A673 (cell line): Measurements from ENCODE around the gene PRCD. TPM values are rescaled to one million over a fixed set of nuclear protein-coding genes. Genes with fewer than 3 reads are reported as not detected.

Source experiments
- BruUV-seq: library from RNA; stranded (reverse); fragments of 400-500 nt; replicated peaks from 2 replicates; lab custom pipeline; 2021; lab: Mats Ljungman, UMichigan
- CTCF ChIA-PET: fragments of 300-600 bp; sonication (Branson Sonifier 250); formaldehyde crosslinking; loops from one replicate; lab custom pipeline; 2022; ENCODE audit warnings: antibody characterized with exemption; lab: Charles Lee
- POLR2A ChIA-PET: fragments of 300-600 bp; sonication (Branson Sonifier 250); formaldehyde crosslinking; loops from one replicate; lab custom pipeline; 2022; ENCODE audit warnings: antibody characterized with exemption; ENCODE audit not compliant: low non-redundant PET; lab: Charles Lee
- DNase-seq: peaks from one replicate; pipeline ENCODE4 v3.0.0-alpha.2; 2015; ENCODE audit warnings: low spot score
- H3K27ac ChIP-seq: fragments of 200-600 bp; sonication (generic); 2 replicates; pipeline ENCODE4 v1.5.1; 2016; ENCODE audit warnings: mixed run types, low read depth, mild to moderate bottlenecking, mixed read lengths, antibody characterized with exemption, low read length; ENCODE audit not compliant: poor library complexity, severe bottlenecking
- H3K27me3 ChIP-seq: fragments of 200-600 bp; sonication (generic); replicated peaks from 2 replicates; pipeline ENCODE4 v1.6.1; 2017; ENCODE audit warnings: mixed run types, low read depth, mild to moderate bottlenecking, mixed read lengths, antibody characterized with exemption, low read length; ENCODE audit not compliant: insufficient read depth, poor library complexity
- H3K36me3 ChIP-seq: fragments of 200-600 bp; sonication (generic); 2 replicates; pipeline ENCODE4 v1.6.1; 2016; ENCODE audit warnings: mixed run types, mild to moderate bottlenecking, mixed read lengths, antibody characterized with exemption, low read length; ENCODE audit not compliant: insufficient read depth, poor library complexity, severe bottlenecking
- H3K4me1 ChIP-seq: fragments of 200-600 bp; sonication (generic); 2 replicates; pipeline ENCODE4 v1.6.1; 2017; ENCODE audit warnings: mixed run types, mild to moderate bottlenecking, mixed read lengths, antibody characterized with exemption, low read length; ENCODE audit not compliant: insufficient read depth, poor library complexity, severe bottlenecking
- H3K4me3 ChIP-seq: fragments of 200-600 bp; sonication (generic); 2 replicates; pipeline ENCODE4 v1.5.1; 2016; ENCODE audit warnings: low read depth, mixed run types, mild to moderate bottlenecking, mixed read lengths, low read length; ENCODE audit not compliant: poor library complexity, severe bottlenecking
- H3K9me3 ChIP-seq: fragments of 200-600 bp; sonication (generic); 2 replicates; pipeline ENCODE4 v1.6.1; 2016; ENCODE audit warnings: mixed run types, low read depth, mild to moderate bottlenecking, mixed read lengths, antibody characterized with exemption, low read length; ENCODE audit not compliant: poor library complexity, severe bottlenecking
- EZH2 ChIP-seq: fragments of 200-600 bp; sonication (generic); IDR thresholded peaks from 2 replicates; pipeline ENCODE4 v1.6.1; 2017; ENCODE audit warnings: borderline replicate concordance, low read depth, mild to moderate bottlenecking, mixed read lengths, antibody characterized with exemption, low read length; ENCODE audit not compliant: poor library complexity, severe bottlenecking
- intact Hi-C: fragments of 100-400 bp; cut with micrococcal nuclease; formaldehyde crosslinking; loops from one replicate; pipeline ENCODE4 v1.10.0; 2022; ENCODE audit not compliant: unreplicated experiment
- total RNA-seq: library from RNA; stranded (reverse); gene quantifications from 2 replicates; pipeline ENCODE4 v1.2.3, GENCODE V29; 2021
- TF ChIP-seq, protein P1 (sequence below): fragments of 300-800, 200-600 bp; sonication (generic); conservative IDR thresholded peaks from 2 replicates; pipeline ENCODE4 v1.5.1; 2017; ENCODE audit warnings: low read depth, mild to moderate bottlenecking, antibody characterized with exemption, low read length, moderate library complexity, mixed read lengths

Gene PRCD
- total RNA-seq, 1 experiment from 2014 or later, result not detected

DNA sequence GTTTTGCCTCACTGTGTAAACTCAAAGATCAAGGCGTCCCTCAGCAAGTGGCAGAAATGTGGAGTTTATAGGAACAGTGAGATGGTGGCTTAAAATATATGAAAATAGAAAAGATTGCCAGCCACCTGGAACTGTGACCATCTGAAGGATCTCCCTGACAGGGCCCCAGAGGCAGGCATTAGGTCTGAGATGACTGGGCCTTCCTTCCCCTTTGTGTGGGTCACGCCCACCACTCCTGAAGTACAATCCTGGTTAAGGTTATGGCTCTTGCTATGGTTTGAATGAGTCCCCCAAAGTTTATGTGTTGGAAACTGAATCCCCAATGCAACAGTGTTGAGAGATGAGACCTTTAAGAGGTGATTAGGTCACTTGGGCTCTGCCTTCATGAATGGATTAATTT, 39.4 kb downstream of the PRCD start:
- POLR2A ChIA-PET, result no interaction called here
- no peaks in the 10 kb centered on the region for H3K9me3 ChIP-seq
- DNase-seq, result no peak
- intact Hi-C loops, result no loop called here
- no TSS peak for BruUV-seq
- no peaks in the 10 kb centered on the region for H3K4me1 ChIP-seq
- no peak overlapping the region for H3K4me3 ChIP-seq
- no peaks in the 10 kb centered on the region for H3K36me3 ChIP-seq
- TF ChIP-seq EZH2, result no peak
- TF ChIP-seq, protein P1, sequence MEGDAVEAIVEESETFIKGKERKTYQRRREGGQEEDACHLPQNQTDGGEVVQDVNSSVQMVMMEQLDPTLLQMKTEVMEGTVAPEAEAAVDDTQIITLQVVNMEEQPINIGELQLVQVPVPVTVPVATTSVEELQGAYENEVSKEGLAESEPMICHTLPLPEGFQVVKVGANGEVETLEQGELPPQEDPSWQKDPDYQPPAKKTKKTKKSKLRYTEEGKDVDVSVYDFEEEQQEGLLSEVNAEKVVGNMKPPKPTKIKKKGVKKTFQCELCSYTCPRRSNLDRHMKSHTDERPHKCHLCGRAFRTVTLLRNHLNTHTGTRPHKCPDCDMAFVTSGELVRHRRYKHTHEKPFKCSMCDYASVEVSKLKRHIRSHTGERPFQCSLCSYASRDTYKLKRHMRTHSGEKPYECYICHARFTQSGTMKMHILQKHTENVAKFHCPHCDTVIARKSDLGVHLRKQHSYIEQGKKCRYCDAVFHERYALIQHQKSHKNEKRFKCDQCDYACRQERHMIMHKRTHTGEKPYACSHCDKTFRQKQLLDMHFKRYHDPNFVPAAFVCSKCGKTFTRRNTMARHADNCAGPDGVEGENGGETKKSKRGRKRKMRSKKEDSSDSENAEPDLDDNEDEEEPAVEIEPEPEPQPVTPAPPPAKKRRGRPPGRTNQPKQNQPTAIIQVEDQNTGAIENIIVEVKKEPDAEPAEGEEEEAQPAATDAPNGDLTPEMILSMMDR, result no peak
- H3K27ac ChIP-seq, result no peak overlapping the region
- H3K27me3 ChIP-seq, result peaks cover 2% of the 10 kb centered on the region
- CTCF ChIA-PET, result no interaction called here

DNA sequence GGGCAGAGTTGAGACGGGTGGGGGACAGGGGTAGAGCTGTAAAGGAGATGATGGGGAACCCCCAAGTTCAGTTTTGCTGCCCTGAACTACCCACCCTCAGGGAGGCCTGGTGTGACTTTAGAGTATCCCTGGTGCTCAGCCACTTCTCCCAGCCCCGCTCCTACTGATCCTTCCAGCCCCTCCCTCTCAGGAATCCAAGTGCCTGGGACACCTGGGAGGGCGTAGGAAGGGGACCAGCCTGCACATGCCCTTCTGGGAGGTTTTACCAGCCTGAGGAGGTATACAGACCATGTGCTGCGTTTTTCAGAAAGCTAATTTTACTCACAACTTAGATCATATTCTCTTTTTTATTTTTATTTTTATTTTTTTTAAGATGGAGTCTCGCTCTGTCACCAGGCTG, 41.7 kb downstream of the PRCD start:
- intact Hi-C loops, result no loop called here
- Histone ChIP-seq H3K27ac (no peak overlapping the region), H3K4me1 (peaks cover 8% of the 10 kb centered on the region), H3K4me3 (no peak overlapping the region), H3K27me3 (peaks cover 23% of the 10 kb centered on the region), H3K36me3 (no peaks in the 10 kb centered on the region), H3K9me3 (no peaks in the 10 kb centered on the region)
- no peak for DNase-seq
- CTCF ChIA-PET, result interaction anchor here (0.6 kb wide), 1 partner anchor 1949 kb away, joined by 3 read pairs; no protein-coding TSS in a partner anchor
- POLR2A ChIA-PET, result no interaction called here
- TF ChIP-seq EZH2, result no peak
- TF ChIP-seq, protein P1, result no peak
- BruUV-seq, result no TSS peak

DNA sequence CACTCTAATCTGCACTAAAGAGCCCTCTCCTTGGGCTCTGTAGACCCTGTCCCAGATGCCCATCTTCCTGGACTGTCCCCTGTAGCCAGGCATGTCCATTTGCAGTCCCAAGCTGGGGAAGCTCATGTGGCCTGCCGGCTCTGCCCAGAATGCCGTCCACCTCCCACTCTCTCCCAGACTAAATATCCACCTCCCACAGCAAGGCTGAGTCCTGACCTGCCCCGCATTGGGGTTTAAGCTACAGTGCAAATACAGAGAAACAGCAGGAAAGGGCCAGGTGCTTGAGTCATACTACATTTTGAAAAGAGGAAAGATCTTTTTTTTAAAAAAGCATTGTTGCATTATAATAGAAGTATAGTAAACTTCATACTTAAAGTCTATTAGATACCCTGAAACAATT, 42.8 kb downstream of the PRCD start:
- ChIA-PET POLR2A (no interaction called here), CTCF (no interaction called here)
- Histone ChIP-seq H3K9me3 (no peaks in the 10 kb centered on the region), H3K36me3 (no peaks in the 10 kb centered on the region), H3K27ac (no peak overlapping the region), H3K4me3 (no peak overlapping the region), H3K27me3 (peaks cover 28% of the 10 kb centered on the region), H3K4me1 (peaks cover 8% of the 10 kb centered on the region)
- no TSS peak for BruUV-seq
- intact Hi-C loops, result no loop called here
- TF ChIP-seq, protein P1, result no peak
- TF ChIP-seq EZH2, result no peak
- DNase-seq, result no peak
